ENCODE data around the gene SFPQ.
"Not testable (repeated sequence)": the region's sequence is repeated elsewhere in the genome, so short reads cannot be mapped to it uniquely, and the experiment has no call there.

SFPQ gene, protein sequence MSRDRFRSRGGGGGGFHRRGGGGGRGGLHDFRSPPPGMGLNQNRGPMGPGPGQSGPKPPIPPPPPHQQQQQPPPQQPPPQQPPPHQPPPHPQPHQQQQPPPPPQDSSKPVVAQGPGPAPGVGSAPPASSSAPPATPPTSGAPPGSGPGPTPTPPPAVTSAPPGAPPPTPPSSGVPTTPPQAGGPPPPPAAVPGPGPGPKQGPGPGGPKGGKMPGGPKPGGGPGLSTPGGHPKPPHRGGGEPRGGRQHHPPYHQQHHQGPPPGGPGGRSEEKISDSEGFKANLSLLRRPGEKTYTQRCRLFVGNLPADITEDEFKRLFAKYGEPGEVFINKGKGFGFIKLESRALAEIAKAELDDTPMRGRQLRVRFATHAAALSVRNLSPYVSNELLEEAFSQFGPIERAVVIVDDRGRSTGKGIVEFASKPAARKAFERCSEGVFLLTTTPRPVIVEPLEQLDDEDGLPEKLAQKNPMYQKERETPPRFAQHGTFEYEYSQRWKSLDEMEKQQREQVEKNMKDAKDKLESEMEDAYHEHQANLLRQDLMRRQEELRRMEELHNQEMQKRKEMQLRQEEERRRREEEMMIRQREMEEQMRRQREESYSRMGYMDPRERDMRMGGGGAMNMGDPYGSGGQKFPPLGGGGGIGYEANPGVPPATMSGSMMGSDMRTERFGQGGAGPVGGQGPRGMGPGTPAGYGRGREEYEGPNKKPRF

DNA sequence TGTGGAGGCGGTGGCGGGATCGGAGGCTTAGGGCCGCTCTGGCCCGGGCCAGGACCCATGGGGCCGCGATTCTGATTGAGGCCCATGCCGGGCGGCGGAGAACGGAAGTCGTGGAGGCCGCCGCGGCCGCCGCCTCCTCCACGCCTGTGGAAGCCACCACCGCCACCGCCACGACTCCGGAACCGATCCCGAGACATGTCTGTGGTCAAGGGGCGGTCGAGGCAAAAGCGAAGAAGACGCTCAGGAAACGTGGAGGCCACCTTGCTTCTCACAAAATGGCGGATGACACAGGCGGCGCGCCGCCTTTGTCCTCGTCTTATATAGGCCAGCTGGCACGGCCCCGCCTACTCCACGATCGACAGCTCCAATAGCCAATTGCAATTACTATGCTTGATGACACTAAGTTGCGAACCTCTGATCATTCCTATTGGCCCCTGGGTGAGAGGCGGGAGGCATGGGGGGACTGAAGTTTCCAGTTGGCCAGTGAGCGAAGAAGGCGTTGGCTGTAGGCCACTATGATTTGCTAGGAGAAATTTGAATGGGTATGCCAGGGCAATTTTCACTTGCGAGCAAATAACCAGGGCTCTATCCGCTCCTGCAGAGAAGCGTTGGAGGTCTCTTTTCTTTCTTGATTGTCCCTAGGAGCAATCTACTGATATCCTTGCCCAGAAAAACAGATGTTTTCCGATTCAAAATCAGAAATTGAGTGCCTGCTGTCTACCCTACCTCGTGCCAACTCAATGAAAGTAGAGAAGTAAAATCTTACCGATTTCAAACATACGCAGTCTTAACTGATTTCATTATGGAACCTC is at the start of gene SFPQ:
Gene SFPQ, minus strand, starts transcription at position 293 of the 812 bp plus-strand sequence. Its CDS starts 96 bp downstream, at position 197.
- DNase-seq, result peak; percentile 98 to 99 (median 98)

DNA sequence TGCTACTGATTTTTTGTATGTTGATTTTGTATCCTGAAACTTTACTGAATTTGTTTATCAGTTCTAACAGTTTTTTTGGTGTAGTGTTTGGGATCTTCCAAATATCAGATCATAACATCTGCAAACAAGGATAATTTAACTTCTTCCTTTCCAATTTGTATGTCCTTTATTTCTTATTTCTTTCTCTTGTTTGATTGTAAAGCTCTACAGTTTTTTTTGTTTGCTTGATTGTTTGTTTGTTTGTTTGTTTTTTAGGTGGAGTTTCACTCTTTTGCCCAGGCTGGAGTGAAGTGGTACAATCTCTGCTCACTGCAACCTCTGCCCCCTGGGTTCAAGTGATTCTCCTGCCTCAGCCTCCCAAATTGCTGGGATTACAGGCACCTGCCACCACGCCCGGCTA is 43.8 kb upstream of the SFPQ start:
- not testable (repeated sequence) for DNase-seq

DNA sequence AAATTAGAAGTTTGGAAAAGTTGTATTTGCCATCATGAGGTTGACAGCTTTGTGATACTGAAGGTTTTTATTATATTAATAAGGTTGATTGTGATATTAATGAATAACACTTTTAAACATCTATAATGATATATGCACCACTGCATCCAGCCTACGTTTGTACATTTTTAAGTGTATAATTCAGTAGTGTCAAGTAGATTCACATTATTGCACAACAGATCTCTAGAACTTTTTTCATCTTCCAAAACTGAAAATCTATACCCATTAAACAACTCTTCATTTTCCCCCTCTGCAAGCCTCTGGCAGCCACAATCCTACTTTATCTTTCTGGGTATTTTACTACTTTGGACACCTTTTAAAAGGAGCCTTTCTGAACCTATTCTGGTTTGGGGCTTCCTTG is 38.3 kb upstream of the SFPQ start:
- DNase-seq, result no peak

DNA sequence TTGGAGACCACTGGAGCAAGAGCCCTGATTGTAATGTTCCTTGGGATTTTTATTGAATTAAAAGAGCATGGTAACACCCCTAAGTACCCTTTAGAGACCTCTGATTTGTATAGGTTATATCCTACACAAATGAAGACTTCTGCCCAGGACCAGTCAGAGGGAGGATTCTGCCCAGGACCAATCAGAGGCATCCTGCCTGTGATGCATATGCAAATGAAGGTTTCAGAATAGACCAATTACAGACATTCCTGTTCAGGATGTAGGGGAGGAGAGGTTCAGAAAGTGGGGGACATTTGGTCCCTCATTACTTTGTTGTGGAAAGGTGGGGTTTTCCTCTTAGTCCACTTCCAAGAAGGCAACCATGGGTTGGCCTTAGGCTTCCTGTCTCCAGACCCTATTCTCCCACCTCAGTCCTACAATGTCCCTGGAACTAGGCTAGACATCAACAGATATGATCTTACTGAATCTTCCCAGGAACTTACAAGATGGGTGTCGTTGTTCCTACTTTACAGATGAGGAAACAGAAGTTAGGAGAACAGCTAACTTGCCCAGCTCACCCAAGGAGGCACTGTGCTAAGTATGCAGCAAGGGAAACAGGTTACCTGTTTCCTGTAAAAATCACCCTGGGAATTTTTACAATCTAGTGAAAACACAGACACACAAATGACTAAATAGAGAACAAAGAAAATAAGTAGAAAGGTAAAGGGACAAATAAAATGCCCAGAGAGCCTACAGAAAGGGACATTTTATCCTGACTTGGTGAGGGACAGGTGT is 36.8 kb upstream of the SFPQ start:
- no peak for DNase-seq

DNA sequence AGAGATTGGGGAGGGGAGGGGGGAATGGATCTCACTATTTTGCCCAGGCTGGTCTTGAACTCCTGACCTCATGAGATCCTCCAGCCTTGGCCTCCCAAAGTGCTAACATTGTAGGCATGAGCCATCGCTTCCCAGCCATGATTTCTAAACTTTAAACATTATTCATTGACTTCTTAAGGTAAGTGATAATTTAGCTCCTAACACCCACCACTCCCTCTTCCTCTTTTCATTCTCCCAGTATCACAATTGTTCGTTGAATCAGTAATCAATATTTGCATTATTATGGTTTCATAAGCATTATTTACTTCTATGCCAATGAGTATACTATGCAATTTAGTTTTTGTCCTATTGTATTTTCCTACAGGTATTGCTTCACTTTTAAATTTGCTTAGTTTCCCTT is 33.6 kb upstream of the SFPQ start:
- DNase-seq, result no peak

DNA sequence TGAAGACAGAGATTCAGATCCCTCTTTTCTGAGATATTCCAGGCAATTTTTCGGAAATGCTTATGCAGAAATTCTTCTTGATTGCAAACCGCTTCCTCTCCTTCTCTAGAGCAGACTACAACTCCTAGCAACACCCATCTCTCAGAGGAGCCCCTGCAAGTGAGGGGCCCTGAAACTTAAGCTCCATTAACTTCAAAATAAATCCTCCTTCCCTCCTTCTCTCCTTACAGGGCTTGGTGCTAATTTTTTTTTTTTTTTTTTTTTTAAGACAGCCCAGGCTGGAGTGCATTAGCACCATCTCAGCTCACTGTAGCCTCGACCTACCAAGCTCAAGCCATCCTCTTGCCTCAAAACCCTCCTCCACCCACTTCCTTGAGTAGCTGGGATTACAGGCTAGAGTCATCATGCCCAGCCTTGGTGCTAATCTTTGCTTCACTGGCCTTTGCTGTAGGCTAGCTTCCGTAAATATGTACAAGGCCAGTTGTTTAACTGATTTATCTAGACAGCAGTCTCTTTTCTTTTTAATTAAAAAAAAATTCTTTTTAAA is 30.2 kb upstream of the SFPQ start:
- DNase-seq, result no peak

GRCh38 chr1:35222322-35223083 is 29.6 kb upstream of the SFPQ start:
- no peak for DNase-seq

DNA sequence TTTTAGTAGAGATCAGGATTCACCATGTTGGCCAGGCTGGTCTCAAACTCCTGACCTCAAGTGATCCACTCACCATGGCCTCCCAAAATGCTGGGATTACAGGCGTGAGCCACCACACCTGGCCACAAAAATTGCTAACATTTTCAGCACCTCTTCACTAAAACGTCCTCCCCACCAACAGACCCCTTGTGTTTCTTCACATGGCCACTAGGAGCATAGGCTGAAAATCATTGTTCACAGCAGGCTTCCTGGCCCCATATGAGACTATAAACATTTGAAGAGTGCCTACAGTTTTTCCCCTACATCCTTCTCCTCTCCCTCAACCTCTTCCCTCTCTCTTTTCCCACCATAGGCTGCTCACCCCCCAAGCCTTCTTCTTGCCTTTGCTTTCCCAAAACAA is 28.0 kb upstream of the SFPQ start:
- DNase-seq, result peak in 1 of 3 experiments; percentile 4

- DNase-seq, result no peak
Observed at GRCh38 chr1:35215346-35215745, 22.4 kb upstream of the SFPQ start.

DNA sequence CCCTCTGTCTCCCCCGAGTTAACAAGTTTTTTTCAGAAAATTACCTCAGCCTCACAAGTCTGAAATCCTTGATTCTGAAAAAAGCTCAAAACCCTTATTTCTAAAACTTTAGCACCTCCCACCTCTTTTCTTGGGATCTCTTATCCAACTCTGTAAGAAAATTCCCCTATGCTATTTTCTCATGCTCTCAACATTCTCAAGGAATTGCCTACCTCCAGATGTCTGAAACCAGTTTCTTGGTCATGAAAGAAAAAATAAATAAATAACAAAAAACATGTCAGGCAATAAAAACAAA is 18.1 kb upstream of the SFPQ start:
- DNase-seq, result no peak

- DNase-seq, result peak in 2 of 3 experiments; percentile 5 to 51
Observed at GRCh38 chr1:35210321-35211119, 17.6 kb upstream of the SFPQ start.

DNA sequence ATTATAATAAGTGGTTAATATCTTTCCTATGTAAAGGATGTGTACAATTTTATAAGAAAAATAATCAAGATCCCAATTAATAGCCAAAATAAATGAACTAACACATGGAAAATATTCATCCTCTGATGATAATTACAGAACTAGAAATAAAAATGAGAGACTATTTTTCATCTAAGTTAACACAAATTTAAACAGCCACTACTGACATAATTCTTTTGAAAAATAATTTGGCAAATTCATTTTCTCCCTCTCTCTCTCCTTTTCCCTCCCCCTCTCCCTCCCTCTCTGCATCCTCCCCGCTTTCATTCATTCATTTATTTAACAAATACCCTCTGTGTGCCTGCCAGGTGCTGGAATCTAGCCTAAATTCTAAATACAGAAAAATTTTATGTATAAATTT is 10.3 kb upstream of the SFPQ start:
- DNase-seq, result no peak

- peak; percentile 81 to 92 (median 85) for DNase-seq
Observed at GRCh38 chr1:35202048-35202719, 9.2 kb upstream of the SFPQ start.

DNA sequence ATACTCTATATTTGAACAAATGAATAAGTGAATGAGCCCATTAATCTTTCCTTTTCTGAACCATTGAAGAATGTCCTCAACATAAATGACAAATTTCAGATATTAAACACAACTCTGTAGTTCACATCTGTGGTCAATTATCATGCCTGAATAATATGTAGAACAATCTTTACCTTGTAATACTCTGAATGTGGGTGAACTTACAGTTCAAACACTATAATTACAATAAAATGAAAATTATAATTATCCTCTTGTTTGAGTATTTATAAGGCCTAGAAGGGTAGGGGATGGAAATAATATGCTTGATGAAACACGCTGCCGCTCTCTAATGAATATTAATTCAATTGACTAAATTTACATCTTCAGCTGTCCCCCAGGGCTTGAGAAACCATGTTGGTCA is 8.7 kb upstream of the SFPQ start:
- DNase-seq, result no peak

DNA sequence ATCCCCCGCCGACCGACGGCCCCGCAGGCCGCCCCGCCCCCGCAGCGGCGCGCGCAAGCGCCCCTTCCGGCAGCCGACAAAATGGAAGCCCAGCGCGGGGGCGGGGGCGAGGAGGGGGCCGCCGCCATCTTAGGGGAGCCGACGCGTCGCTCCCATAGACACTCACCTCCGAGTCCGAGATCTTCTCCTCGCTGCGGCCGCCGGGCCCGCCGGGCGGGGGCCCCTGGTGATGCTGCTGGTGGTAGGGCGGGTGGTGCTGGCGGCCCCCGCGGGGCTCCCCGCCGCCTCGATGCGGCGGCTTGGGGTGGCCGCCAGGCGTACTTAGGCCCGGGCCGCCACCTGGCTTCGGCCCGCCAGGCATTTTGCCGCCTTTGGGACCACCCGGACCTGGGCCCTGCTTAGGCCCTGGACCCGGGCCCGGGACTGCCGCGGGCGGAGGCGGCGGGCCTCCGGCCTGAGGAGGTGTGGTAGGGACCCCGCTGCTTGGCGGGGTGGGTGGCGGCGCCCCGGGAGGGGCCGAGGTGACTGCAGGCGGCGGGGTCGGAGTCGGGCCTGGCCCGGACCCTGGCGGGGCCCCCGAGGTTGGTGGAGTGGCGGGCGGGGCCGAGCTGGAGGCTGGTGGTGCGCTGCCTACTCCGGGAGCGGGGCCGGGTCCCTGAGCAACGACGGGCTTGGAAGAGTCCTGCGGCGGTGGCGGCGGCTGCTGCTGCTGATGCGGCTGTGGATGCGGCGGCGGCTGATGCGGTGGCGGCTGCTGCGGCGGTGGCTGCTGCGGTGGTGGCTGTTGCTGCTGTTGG is 691 bp downstream of the SFPQ start:
- peak; percentile 81 to 89 (median 85) for DNase-seq

DNA sequence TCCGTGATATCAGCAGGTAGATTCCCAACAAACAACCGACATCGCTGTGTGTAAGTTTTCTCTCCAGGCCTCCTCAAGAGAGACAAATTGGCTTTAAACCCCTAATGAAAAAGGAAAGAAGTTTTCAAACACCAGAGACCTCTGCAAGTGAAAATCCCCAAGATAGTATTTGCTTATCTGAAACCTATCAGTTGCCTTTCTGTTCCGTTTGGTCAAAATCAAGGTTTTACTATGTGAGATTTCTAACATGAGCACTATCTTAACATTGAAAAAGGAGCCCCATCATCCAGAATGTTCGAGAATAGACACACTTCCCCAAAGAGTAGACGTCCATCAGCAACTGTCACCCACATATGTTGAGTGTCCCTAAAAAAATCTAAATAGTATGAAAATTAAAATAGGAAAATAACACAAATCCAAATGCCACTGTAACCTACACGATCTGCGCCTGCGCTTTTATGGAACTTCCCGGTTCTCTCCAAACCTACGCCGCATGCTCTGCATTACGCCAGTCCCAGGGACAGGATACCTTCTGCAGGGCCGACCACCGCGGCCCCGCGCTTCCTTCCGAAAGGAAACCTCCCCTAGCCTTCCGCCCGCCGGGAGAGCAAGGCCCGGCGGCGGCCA is 1.4 kb downstream of the SFPQ start:
- peak in 1 of 3 experiments; percentile 50 for DNase-seq

GRCh38 chr1:35190784-35191183 is 2.2 kb downstream of the SFPQ start:
- DNase-seq, result peak in 1 of 3 experiments; percentile 48

DNA sequence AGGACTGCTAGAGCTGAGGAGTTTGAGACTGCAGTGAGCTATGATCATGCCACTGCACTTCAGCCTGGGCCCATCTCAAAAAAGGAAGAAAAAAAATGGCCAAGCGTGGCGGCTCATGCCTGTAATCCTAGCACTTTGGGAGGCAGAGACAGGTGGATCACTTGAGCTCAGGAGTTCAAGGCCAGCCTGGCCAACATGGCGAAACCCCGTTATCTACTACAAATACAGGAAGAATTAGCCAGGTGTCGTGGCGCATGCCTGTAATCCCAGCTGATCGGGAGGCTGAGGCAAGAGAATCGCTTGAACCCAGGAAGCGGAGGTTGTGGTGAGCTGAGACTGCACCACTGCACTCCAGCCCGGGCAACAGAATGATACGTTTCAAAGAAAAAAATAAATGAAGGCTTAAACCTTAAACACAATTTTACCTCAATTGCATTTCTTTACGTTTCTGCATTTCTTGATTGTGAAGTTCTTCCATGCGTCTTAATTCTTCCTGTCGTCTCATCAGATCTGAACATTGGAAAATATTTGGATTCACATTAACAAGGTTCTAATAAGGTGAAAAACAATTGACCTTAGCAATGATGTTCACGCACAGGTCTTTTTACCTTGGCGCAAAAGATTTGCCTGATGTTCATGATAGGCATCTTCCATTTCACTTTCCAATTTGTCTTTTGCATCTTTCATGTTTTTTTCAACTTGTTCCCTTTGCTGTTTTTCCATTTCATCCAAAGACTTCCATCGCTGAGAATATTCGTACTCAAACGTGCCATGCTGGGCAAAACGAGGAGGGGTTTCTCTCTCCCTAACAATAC is 4.2 kb downstream of the SFPQ start:
- no peak for DNase-seq
